IPS-NIHi7 (cell line): ENCODE results near the gene MDM4.
"Not testable (repeated sequence)": the region's sequence is repeated elsewhere in the genome, so short reads cannot be mapped to it uniquely, and the experiment has no call there.

ENCODE experiments used
- DNase-seq: peaks from one replicate; pipeline ENCODE4 v3.0.0; 2012; ENCODE audit warnings: mixed read lengths; ENCODE audit errors: extremely low spot score

Gene MDM4

GRCh38 chr1:204516180-204516879 is at the start of gene MDM4:
MDM4 (plus strand) TSS chr1:204516406; CDS start chr1:204525519, 9,113 bp downstream.
- peak; percentile 91 for DNase-seq

DNA sequence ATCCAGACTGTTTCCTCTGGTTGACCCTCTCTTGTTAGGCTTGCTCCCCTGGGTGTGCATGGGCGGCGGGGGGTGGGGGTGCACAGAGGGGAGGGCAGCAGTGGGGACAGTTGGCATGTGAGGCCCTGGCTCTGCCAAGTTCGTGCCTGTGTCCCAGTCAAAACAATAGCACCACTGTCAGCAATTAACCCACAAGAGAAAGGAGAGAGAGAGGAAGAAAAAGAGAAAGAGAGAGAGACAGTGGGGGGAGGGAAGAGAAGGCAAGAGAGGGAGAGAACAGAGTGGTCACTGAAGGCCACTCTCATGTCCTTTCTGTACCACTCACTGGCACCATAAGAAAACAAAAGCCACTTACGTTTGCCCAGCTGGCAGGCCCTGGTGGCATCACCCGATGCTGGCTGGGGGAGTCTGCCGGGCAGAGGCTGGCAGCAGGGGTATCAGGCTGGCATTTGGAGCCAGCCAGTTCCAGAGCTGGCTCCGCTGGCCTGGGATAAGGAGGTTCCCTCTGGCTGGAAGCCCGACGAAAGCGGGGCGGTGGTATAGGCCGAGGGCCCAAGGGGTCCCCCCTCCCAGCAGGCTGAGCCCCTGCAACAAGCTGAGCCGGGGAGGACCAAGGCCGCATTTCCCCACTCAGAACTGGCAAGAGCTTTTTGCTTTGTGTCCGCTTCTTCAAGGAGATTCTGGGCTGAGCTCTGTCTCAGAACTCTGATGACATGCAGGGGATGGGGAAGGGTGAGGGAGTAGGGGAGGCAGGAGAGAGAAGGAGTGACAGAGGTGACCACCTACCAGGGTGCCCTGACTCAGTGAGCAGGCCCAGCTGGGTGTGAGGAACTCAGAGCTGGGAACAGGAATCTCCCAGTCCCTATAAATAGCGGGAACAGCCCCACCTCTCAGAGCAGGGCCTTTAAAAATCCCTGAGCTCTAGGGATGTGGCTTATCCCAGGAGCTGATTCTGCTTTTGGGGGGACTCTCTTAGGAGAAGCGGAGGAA is 49.5 kb upstream of the MDM4 start:
- DNase-seq, result no peak

- DNase-seq, result no peak
Observed at GRCh38 chr1:204468206-204468605, 48.0 kb upstream of the MDM4 start.

GRCh38 chr1:204468766-204469302 is 47.4 kb upstream of the MDM4 start:
- DNase-seq, result no peak

GRCh38 chr1:204469304-204469703 is 46.9 kb upstream of the MDM4 start:
- DNase-seq, result no peak

DNA sequence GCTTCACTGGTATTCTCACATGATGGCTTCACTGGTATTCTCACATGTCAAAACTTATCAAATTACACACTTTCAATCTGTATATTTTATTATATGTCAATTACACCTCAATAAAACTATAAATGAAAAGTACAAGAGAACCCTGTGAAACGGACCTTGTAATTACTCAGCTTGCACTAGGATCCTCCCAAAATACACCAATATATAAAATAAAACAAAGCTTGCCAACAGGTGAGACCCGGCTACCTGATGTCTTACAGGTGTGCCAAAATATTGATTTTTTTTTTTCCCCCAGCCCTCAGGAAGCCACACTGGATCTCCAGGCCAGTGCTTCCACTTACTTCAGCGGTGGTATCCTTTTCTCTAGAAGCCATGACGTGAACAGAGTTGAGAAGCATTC is 44.5 kb upstream of the MDM4 start:
- DNase-seq, result no peak

DNA sequence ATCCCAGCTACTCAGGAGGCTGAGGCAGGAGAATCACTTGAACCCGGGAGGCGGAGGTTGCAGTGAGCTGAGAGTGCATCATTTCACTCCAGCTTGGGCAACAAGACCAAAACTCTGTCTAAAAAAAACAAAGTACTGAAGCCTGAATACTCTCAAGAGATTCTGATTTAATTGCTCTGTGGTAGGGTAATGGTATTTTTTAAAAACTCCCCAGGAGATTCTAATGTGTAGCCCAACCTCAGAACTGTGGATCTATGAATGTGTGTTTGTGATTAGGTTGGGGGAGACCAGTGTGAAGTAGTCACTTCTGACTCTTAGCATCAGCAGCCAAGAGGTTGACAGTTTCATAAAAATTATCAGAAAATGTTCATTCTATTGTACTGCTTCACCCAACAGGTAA is 43.5 kb upstream of the MDM4 start:
- DNase-seq, result no peak

DNA sequence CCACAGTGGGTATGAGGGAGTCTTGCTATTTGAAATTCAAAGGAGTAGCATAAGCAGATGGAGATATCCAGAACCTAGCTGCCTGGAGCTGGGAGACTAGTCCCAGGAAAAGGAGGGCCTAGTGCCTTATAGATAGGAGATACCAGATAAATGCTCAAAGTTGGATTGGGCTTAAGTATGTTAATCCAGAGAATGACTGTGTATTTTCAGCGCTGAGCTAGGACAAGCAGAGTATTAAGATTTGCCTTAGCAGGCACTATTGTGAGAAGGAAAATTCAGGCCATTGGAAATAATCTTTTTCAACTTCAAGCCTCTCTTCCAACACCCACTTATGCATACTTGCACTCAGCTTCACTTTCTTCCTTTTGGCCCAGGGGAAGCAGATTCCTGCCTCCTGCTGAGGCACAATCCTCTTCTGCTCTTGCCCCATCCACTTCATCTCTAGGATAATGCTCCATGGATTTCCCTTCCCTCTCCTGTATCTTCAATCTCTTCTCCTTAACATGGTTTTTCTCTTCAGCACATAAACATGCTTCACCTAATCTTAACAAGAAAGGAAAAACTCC is 42.7 kb upstream of the MDM4 start:
- no peak for DNase-seq

DNA sequence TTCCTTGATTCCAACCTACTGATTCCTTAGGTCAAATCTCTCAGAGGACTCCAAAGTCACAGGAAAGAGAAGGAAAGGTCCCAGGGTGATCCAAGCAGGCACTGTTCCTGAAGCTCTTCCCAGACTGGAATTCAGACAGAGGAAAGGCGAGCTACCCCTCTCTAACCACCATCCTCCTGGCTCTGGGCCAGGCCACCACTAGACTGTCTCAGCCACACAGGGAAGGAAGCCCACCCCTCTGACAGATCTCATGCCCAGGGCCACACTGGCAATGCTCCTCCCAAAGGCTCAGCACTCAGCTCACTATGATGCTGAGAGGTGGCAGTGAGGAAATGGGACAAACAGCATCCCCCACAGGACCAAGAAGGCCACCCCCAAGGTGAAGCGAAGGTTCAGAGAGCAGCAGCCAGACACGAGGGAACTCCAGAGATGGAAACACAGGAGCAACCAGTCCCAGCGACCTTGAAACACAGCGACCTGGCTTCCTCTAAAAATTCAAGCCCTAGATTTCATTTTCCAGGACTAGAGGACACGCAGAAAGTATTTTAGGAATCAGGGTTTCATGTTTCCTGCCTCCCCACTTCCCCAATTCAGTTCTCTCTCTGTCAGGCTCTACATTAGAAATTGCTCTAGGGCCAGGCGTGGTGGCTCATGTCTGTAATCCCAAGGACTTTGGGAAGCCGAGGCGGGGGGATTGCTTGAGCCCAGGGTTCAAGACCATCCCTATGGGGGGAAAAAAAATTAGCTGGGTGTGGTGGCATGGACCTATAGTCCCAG is 40.4 kb upstream of the MDM4 start:
- DNase-seq, result no peak

DNA sequence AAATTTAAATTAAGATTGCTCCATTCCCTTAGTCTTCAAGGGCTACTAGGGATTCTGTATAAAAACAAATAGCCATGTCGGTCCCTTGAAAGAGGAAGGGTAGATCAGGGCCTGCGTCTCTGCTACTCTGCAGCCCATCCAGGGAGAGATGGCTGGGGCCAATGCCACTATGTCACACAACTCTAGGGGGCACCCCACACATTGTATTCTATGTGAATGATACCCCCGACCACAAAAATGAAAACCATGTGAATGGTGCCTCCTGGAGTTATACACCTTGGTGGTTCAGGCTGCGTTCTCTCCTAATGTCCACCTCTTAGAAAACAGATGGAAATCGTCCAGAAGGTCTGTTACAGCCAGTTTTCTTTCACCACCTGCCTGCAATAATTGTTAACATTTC is 39.6 kb upstream of the MDM4 start:
- DNase-seq, result no peak

- DNase-seq, result no peak
Observed at GRCh38 chr1:204477036-204477740, 39.0 kb upstream of the MDM4 start.

DNA sequence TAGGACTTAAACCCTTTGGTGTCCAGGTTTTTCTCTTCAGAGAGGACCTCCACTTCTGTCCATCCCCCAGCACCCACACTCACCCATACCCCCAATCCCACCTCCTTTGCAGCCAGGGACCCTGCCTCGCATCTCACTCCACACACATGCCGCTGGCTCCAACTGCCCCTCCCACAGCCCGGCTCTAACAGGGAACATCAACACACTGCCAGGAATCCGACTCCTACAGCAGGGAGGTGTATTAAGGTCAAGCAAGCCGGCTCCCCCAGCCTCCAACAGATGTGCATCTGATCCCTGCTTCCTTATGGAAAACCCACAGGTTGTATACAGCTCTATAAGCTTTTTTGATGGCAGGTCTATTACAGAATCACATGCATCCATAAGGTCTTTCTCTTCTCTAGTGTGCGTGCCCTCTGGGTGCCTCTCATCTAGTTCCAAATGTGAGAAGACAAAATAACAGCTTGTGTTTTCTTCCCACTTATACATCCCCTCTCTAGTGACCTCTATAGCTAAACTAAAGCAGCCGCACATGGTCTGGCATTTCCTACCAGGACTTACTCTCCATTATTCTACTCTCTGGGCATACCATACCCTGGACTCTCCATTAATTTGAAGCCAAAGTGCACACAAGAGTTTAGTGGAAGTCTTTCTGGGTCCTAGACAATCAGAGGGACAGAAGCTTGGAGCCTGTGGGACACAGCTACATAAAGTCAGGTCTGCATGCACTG is 37.9 kb upstream of the MDM4 start:
- DNase-seq, result no peak

DNA sequence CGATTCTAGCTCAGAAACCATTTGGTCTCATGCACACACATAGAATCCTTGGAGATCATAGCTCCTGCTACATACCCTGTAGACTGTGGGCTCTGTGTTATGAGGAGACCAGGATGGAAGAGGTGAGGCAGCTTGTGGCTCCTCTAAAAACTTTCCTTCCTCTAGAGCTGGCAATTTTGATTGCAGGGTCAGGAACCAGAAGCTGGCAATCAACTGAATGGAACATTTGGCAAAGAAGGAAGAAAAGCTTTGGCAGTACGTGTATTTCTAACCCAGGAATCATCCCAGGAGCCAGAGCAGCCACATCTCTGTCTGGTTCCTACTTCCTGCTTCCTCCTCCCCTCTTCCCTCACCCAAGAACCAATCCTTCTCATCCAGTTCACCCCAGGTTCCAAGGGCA is 37.3 kb upstream of the MDM4 start:
- no peak for DNase-seq

DNA sequence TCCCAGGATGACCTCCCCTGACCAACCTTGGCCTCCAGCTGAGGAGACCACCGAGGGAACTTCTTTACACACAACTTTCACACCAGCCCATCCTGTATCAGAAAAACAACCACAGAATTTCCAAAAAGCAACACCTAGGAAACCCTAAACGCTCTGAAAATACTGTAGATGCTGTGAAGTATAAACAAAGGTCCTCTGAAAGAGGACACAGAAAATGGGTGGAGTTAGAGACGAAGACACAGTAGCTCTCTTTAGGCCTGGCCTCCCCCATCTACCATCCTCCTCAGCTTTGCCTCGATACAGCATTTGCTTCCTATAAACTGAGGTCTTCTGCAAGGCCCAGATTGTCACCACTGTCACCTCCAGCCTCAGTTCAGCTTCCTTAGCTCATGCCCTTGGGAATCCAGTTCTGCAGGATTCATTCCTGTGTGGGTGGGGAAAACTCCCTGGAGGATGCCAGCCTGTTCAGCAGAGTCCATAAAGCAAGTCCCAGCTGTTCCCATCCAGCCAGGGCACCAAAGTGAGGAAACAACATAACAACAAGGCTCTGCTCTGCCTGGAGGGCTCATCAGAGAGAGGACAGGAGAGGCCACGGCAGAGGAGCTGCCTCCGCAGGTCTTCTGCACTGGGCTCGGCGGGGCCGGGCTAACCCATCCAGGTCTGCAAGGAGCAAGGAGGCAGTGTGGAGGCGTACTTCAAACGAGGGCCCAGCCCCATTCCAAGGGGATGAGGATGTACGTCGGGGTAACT is 36.6 kb upstream of the MDM4 start:
- DNase-seq, result no peak

DNA sequence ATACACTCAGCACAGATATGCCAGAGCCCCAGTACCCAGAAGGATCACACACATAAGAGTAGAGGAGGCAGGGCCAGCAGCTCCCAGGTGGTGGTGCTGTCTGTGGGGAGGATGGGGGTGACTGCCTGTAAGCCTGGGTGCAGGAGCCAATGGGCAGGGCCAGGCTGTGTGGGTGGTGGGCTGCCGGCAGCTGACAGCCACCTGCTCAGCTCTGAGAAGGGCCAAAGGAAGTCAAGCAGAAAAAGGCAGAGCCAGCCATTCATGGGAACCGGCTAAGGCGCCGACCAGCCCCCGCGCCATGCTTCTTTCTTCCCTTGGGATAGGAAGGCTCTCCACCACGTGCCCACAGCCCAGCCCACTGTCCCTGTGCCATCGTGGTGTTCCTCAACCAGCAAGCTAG is 35.7 kb upstream of the MDM4 start:
- no peak for DNase-seq

- no peak for DNase-seq
Observed at GRCh38 chr1:204483791-204484190, 32.4 kb upstream of the MDM4 start.

DNA sequence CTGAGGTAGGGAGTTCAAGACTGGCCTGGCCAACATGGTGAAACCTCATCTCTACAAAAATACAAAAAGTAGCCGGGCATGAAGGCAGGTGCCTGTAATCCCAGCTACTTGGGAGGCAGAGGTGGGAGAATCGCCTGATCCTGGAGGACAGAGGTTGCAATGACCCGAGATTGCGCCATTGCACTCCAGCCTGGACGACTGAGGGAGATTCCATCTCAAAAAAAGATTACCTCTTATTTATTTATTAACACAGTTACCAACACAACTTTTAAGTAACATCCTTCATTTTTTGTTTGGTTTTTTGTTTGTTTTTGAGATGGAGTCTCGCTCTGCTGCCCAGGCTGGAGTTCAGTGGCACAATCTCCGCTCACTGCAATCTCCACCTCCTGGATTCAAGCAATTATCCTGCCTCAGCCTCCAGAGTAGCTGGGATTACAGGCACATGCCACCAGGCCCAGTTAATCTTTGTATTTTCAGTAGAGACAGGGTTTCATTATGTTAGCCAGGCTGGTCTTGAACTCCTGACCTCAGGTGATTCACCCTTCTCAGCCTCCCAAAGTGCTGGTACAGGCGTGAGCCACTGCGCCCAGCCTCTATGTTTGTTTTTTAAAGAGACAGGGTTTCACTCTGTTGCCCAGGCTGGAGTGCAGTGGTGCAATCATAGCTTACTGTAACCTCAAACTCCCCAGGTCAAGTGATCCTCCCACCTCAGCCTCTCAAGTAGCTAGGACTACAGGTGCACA is 29.5 kb upstream of the MDM4 start:
- DNase-seq, result not testable (repeated sequence)

GRCh38 chr1:204487256-204487615 is 29.0 kb upstream of the MDM4 start:
- no peak for DNase-seq

DNA sequence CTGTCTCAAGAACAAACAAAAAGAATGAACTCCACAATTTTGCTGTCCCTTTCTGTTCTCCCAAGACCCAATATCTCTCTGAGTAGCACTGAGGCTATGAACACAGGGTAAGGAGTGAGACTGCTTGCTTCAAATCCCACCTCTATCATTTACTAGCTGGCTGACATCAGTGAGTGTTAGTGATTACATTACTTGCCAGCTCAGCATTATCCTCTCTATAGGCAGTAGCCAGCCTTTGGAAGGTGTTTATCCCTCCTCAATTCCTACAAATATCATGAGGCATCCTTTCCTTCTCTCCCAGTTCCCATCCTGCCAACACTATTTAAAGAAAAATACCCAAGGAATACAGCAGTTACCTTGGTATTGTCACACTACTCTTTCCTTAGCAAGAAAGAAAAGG is 24.6 kb upstream of the MDM4 start:
- DNase-seq, result no peak
